ENCODE data around the gene GHRL.

Gene GHRL

GRCh38 chr3:10317311-10317960 is 24.7 kb upstream of the GHRL start:
- H3K27me3 ChIP-seq (ENCODE audit: control insufficient read depth, insufficient read depth, low read length), result no peaks in the 10 kb centered on the region
- no peak overlapping the region for H3K27ac ChIP-seq
- no peak for TF ChIP-seq CTCF (IDR thresholded peaks at IDR 0.05)
- H3K79me2 ChIP-seq, result peaks cover 15% of the 10 kb centered on the region
- H3K4me3 ChIP-seq (ENCODE audit: low read depth, low read length), result no peak overlapping the region
- no peaks in the 10 kb centered on the region for H3K36me3 ChIP-seq (ENCODE audit: control insufficient read depth, insufficient read depth, low read length)
- H3K9ac ChIP-seq, result no peak overlapping the region
- H3K4me2 ChIP-seq (ENCODE audit: low read length), result no peak overlapping the region
- peaks cover 5% of the 10 kb centered on the region for H3K4me1 ChIP-seq
- H3K9me3 ChIP-seq (ENCODE audit: control insufficient read depth, low read length), result no peaks in the 10 kb centered on the region
- no peak overlapping the region for H2AFZ ChIP-seq

- Histone ChIP-seq H2AFZ (no peak overlapping the region), H3K27ac (no peak overlapping the region), H3K9ac (no peak overlapping the region), H3K36me3 (ENCODE audit: control insufficient read depth, insufficient read depth, low read length) (no peaks in the 10 kb centered on the region), H3K9me3 (ENCODE audit: control insufficient read depth, low read length) (no peaks in the 10 kb centered on the region), H3K4me2 (ENCODE audit: low read length) (no peak overlapping the region), H3K79me2 (peaks cover 15% of the 10 kb centered on the region), H3K4me3 (ENCODE audit: low read depth, low read length) (no peak overlapping the region), H3K27me3 (ENCODE audit: control insufficient read depth, insufficient read depth, low read length) (no peaks in the 10 kb centered on the region), H3K4me1 (peaks cover 5% of the 10 kb centered on the region)
- no peak for TF ChIP-seq CTCF (IDR thresholded peaks at IDR 0.05)
These were observed 23.1 kb upstream of the GHRL start for GRCh38 chr3:10315771-10316344.

GRCh38 chr3:10315101-10315500 is 22.4 kb upstream of the GHRL start:
- Histone ChIP-seq H3K9me3 (ENCODE audit: control insufficient read depth, low read length) (no peaks in the 10 kb centered on the region), H3K27me3 (ENCODE audit: control insufficient read depth, insufficient read depth, low read length) (no peaks in the 10 kb centered on the region), H3K9ac (no peak overlapping the region), H3K36me3 (ENCODE audit: control insufficient read depth, insufficient read depth, low read length) (no peaks in the 10 kb centered on the region), H3K4me2 (ENCODE audit: low read length) (no peak overlapping the region), H3K4me1 (peaks cover 2% of the 10 kb centered on the region), H3K27ac (no peak overlapping the region), H3K4me3 (ENCODE audit: low read depth, low read length) (no peak overlapping the region), H2AFZ (no peak overlapping the region), H3K79me2 (peaks cover 7% of the 10 kb centered on the region)
- TF ChIP-seq CTCF (IDR thresholded peaks at IDR 0.05), result no peak

GRCh38 chr3:10312861-10313260 is 20.1 kb upstream of the GHRL start:
- no peak overlapping the region for H3K4me2 ChIP-seq (ENCODE audit: low read length)
- peaks cover 6% of the 10 kb centered on the region for H3K79me2 ChIP-seq
- no peaks in the 10 kb centered on the region for H3K36me3 ChIP-seq (ENCODE audit: control insufficient read depth, insufficient read depth, low read length)
- H3K27me3 ChIP-seq (ENCODE audit: control insufficient read depth, insufficient read depth, low read length), result no peaks in the 10 kb centered on the region
- H3K4me1 ChIP-seq, result peaks cover 2% of the 10 kb centered on the region
- no peak overlapping the region for H3K27ac ChIP-seq
- H3K4me3 ChIP-seq (ENCODE audit: low read depth, low read length), result no peak overlapping the region
- H3K9ac ChIP-seq, result no peak overlapping the region
- H2AFZ ChIP-seq, result no peak overlapping the region
- no peak for TF ChIP-seq CTCF (IDR thresholded peaks at IDR 0.05)
- H3K9me3 ChIP-seq (ENCODE audit: control insufficient read depth, low read length), result no peaks in the 10 kb centered on the region

GRCh38 chr3:10312391-10312790 is 19.6 kb upstream of the GHRL start:
- H3K4me3 ChIP-seq (ENCODE audit: low read depth, low read length), result no peak overlapping the region
- no peak overlapping the region for H3K9ac ChIP-seq
- no peaks in the 10 kb centered on the region for H3K27me3 ChIP-seq (ENCODE audit: control insufficient read depth, insufficient read depth, low read length)
- no peaks in the 10 kb centered on the region for H3K36me3 ChIP-seq (ENCODE audit: control insufficient read depth, insufficient read depth, low read length)
- H2AFZ ChIP-seq, result no peak overlapping the region
- no peak overlapping the region for H3K4me2 ChIP-seq (ENCODE audit: low read length)
- no peaks in the 10 kb centered on the region for H3K9me3 ChIP-seq (ENCODE audit: control insufficient read depth, low read length)
- H3K27ac ChIP-seq, result no peak overlapping the region
- H3K4me1 ChIP-seq, result peaks cover 2% of the 10 kb centered on the region
- H3K79me2 ChIP-seq, result peaks cover 9% of the 10 kb centered on the region
- no peak for TF ChIP-seq CTCF (IDR thresholded peaks at IDR 0.05)
